Hepatic stellate cell (primary cell): ENCODE measurements around the gene IRS2.

Source experiments
- DNase-seq: peaks from one replicate; pipeline ENCODE4 v3.0.0; 2011; ENCODE audit warnings: low spot score

IRS2 gene

GRCh38 chr13:109781384-109782065 lies 4.9 kb downstream of the IRS2 start:
- no peak for DNase-seq

- DNase-seq: no peak
Measured at GRCh38 chr13:109780845-109781383, 5.5 kb downstream of the IRS2 start.

GRCh38 chr13:109779876-109780510 lies 6.4 kb downstream of the IRS2 start:
- DNase-seq: no peak

- no peak for DNase-seq
Measured at GRCh38 chr13:109779074-109779473, 7.3 kb downstream of the IRS2 start.

GRCh38 chr13:109778102-109778542 lies 8.3 kb downstream of the IRS2 start:
- no peak for DNase-seq

- DNase-seq: no peak
Measured at GRCh38 chr13:109776575-109776974, 9.8 kb downstream of the IRS2 start.

GRCh38 chr13:109773786-109774185 lies 12.6 kb downstream of the IRS2 start:
- no peak for DNase-seq

GRCh38 chr13:109773276-109773675 lies 13.1 kb downstream of the IRS2 start:
- no peak for DNase-seq

- DNase-seq: no peak
Measured at GRCh38 chr13:109771926-109772325, 14.5 kb downstream of the IRS2 start.

- no peak for DNase-seq
Measured at GRCh38 chr13:109770436-109770835, 15.9 kb downstream of the IRS2 start.

- DNase-seq: no peak
Measured at GRCh38 chr13:109769921-109770320, 16.5 kb downstream of the IRS2 start.

- DNase-seq: no peak
Measured at GRCh38 chr13:109769275-109769674, 17.1 kb downstream of the IRS2 start.

GRCh38 chr13:109768616-109769015 lies 17.8 kb downstream of the IRS2 start:
- no peak for DNase-seq

GRCh38 chr13:109768176-109768575 lies 18.2 kb downstream of the IRS2 start:
- DNase-seq: no peak

- DNase-seq: no peak
Measured at GRCh38 chr13:109767023-109767422, 19.4 kb downstream of the IRS2 start.

GRCh38 chr13:109764470-109765291 lies 21.7 kb downstream of the IRS2 start:
- no peak for DNase-seq

GRCh38 chr13:109764045-109764444 lies 22.3 kb downstream of the IRS2 start:
- no peak for DNase-seq

GRCh38 chr13:109762791-109763190 lies 23.6 kb downstream of the IRS2 start:
- no peak for DNase-seq

GRCh38 chr13:109761695-109762094 lies 24.7 kb downstream of the IRS2 start:
- no peak for DNase-seq

- no peak for DNase-seq
Measured at GRCh38 chr13:109760951-109761350, 25.4 kb downstream of the IRS2 start.

GRCh38 chr13:109760402-109760801 lies 26.0 kb downstream of the IRS2 start:
- no peak for DNase-seq

- no peak for DNase-seq
Measured at GRCh38 chr13:109759609-109760008, 26.8 kb downstream of the IRS2 start.
